Panc1 (cell line): Measurements from ENCODE around the gene RAP1B. TPM values are rescaled to one million over a fixed set of nuclear protein-coding genes. Genes with fewer than 3 reads are reported as not detected.
A peak's percentile ranks its signal among the peaks of the same experiment; 100 is the strongest.

ENCODE experiments used
- ATAC-seq: fragments of 200-7000 bp; cut with Tn5 transposase; 2 replicates; pipeline ENCODE4 v1.9.1; 2020; ENCODE audit warnings: mild to moderate bottlenecking, moderate library complexity
- BruUV-seq: library from RNA; stranded (reverse); fragments of 400-500 nt; replicated peaks from 2 replicates; lab custom pipeline; 2021; lab: Mats Ljungman, UMichigan
- CTCF ChIA-PET: fragments of 300-600 bp; sonication (Branson Sonifier 250); formaldehyde crosslinking; loops from one replicate; lab custom pipeline; 2022; ENCODE audit warnings: antibody characterized with exemption; lab: Charles Lee
- POLR2A ChIA-PET: fragments of 300-600 bp; sonication (Branson Sonifier 250); formaldehyde crosslinking; loops from one replicate; lab custom pipeline; 2022; ENCODE audit warnings: antibody characterized with exemption; lab: Charles Lee
- DNase-seq: peaks from one replicate; pipeline ENCODE4 v3.0.0-alpha.2; 2010; ENCODE audit warnings: low read depth, low spot score
- H3K27ac ChIP-seq: 2 replicates; pipeline ENCODE4 v1.5.1; 2011; ENCODE audit warnings: mild to moderate bottlenecking, low read length, inconsistent platforms
- H3K27me3 ChIP-seq: fragments of 200-500 bp; sonication (Bioruptor generic); 2 replicates; pipeline ENCODE4 v1.6.0; 2014; ENCODE audit warnings: low read length, inconsistent platforms; ENCODE audit not compliant: control insufficient read depth, insufficient read depth
- H3K36me3 ChIP-seq: fragments of 200-500 bp; sonication (Bioruptor generic); 2 replicates; pipeline ENCODE4 v1.5.1; 2014; ENCODE audit warnings: inconsistent platforms, mild to moderate bottlenecking, low read length, moderate library complexity; ENCODE audit not compliant: control insufficient read depth, insufficient read depth
- H3K4me1 ChIP-seq: 2 replicates; pipeline ENCODE4 v1.5.1; 2011; ENCODE audit warnings: inconsistent platforms, mild to moderate bottlenecking, low read length, moderate library complexity; ENCODE audit not compliant: control insufficient read depth, insufficient read depth
- H3K4me3 ChIP-seq, 2 experiments: 2 replicates each; pipeline ENCODE4 v1.5.1; 2011 to 2012; ENCODE audit warnings: low read depth in 2 of 2, low read length in 2 of 2, mild to moderate bottlenecking in 2 of 2, inconsistent platforms in 1 of 2, moderate library complexity in 1 of 2
- H3K9me3 ChIP-seq: fragments of 200-500 bp; sonication (Bioruptor generic); 2 replicates; pipeline ENCODE4 v1.5.1; 2014; ENCODE audit warnings: low read depth, mild to moderate bottlenecking, inconsistent platforms, low read length, moderate library complexity; ENCODE audit not compliant: control insufficient read depth, insufficient read depth
- POLR2AphosphoS5 ChIP-seq: IDR thresholded peaks from 2 replicates; pipeline ENCODE4 v1.6.1; 2012; ENCODE audit warnings: mild to moderate bottlenecking, low read depth, low read length, moderate library complexity
- SIN3A ChIP-seq: IDR thresholded peaks from 2 replicates; pipeline ENCODE4 v1.6.1; 2012; ENCODE audit warnings: low read depth, mild to moderate bottlenecking, low read length, moderate library complexity, borderline replicate concordance; ENCODE audit not compliant: insufficient read depth
- TCF7L2 ChIP-seq: IDR thresholded peaks from 2 replicates; pipeline ENCODE4 v1.6.1; 2011; ENCODE audit warnings: mild to moderate bottlenecking, low read depth, low read length, inconsistent platforms
- in situ Hi-C: cut with HindIII; loops from 2 replicates; pipeline ENCODE4 v1.10.0; 2016; ENCODE audit warnings: low sequenced_read_pairs, low pct_unique_long_range_greater_than_20kb
- intact Hi-C: fragments of 100-400 bp; cut with micrococcal nuclease; formaldehyde crosslinking; loops from one replicate; pipeline ENCODE4 v1.10.0; 2022; ENCODE audit not compliant: unreplicated experiment
- total RNA-seq: library from RNA; stranded (reverse); gene quantifications from one replicate; pipeline ENCODE4 v1.2.1, GENCODE V29; 2021; ENCODE audit not compliant: unreplicated experiment
- TF ChIP-seq, protein P1 (sequence below), 2 experiments: IDR thresholded peaks; 2 replicates each; pipeline ENCODE4 v1.6.1; 2011 to 2012; ENCODE audit warnings: low read depth in 2 of 2, control low read depth in 1 of 2, low read length in 1 of 2, mild to moderate bottlenecking in 1 of 2, moderate library complexity in 1 of 2; ENCODE audit not compliant: insufficient read depth in 1 of 2
- TF ChIP-seq, protein P2 (sequence below): fragments of 450-650 bp; IDR thresholded peaks from 2 replicates; pipeline ENCODE4 v1.5.1; 2017; ENCODE audit warnings: mild to moderate bottlenecking

Gene RAP1B
- total RNA-seq, 1 experiment from 2014 or later: 328 TPM

DNA sequence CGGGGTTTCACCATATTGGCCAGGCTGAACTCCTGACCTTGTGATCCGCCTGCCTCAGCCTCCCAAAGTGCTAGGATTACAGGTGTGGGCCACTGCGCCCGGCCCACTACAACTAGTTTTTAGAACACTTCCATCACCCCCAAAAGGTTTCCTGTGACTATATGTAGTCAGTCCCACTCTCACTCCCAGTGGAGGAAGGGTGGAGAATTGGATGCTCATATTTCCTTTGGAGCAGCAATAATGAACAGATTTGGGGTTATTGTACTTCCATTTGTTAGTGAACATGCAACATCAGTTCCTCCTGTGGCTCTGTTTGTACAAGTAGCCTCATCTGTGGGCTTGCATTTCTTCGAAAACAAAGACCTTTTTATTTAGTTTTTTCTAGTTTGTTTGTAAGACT lies 35.8 kb downstream of the RAP1B start:
- Histone ChIP-seq H3K4me3 (no peak overlapping the region), H3K9me3 (no peaks in the 10 kb centered on the region), H3K27me3 (no peaks in the 10 kb centered on the region), H3K4me1 (peaks cover 43% of the 10 kb centered on the region), H3K27ac (no peak overlapping the region), H3K36me3 (peaks cover 20% of the 10 kb centered on the region)
- ATAC-seq (no peak), DNase-seq (no peak)
- CTCF ChIA-PET: no interaction called here
- in situ Hi-C loops (no loop called here), intact Hi-C loops (no loop called here)
- TF ChIP-seq SIN3A: no peak
- no peak for TF ChIP-seq POLR2AphosphoS5
- TF ChIP-seq, protein P1, sequence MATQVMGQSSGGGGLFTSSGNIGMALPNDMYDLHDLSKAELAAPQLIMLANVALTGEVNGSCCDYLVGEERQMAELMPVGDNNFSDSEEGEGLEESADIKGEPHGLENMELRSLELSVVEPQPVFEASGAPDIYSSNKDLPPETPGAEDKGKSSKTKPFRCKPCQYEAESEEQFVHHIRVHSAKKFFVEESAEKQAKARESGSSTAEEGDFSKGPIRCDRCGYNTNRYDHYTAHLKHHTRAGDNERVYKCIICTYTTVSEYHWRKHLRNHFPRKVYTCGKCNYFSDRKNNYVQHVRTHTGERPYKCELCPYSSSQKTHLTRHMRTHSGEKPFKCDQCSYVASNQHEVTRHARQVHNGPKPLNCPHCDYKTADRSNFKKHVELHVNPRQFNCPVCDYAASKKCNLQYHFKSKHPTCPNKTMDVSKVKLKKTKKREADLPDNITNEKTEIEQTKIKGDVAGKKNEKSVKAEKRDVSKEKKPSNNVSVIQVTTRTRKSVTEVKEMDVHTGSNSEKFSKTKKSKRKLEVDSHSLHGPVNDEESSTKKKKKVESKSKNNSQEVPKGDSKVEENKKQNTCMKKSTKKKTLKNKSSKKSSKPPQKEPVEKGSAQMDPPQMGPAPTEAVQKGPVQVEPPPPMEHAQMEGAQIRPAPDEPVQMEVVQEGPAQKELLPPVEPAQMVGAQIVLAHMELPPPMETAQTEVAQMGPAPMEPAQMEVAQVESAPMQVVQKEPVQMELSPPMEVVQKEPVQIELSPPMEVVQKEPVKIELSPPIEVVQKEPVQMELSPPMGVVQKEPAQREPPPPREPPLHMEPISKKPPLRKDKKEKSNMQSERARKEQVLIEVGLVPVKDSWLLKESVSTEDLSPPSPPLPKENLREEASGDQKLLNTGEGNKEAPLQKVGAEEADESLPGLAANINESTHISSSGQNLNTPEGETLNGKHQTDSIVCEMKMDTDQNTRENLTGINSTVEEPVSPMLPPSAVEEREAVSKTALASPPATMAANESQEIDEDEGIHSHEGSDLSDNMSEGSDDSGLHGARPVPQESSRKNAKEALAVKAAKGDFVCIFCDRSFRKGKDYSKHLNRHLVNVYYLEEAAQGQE (IDR thresholded peaks at IDR 0.05; ENCODE audit: insufficient read depth in 1 of 2, low read depth in 2 of 2, low read length in 1 of 2): no peak
- TF ChIP-seq TCF7L2: no peak
- TF ChIP-seq, protein P2, sequence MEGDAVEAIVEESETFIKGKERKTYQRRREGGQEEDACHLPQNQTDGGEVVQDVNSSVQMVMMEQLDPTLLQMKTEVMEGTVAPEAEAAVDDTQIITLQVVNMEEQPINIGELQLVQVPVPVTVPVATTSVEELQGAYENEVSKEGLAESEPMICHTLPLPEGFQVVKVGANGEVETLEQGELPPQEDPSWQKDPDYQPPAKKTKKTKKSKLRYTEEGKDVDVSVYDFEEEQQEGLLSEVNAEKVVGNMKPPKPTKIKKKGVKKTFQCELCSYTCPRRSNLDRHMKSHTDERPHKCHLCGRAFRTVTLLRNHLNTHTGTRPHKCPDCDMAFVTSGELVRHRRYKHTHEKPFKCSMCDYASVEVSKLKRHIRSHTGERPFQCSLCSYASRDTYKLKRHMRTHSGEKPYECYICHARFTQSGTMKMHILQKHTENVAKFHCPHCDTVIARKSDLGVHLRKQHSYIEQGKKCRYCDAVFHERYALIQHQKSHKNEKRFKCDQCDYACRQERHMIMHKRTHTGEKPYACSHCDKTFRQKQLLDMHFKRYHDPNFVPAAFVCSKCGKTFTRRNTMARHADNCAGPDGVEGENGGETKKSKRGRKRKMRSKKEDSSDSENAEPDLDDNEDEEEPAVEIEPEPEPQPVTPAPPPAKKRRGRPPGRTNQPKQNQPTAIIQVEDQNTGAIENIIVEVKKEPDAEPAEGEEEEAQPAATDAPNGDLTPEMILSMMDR: no peak
- BruUV-seq: no TSS peak
- POLR2A ChIA-PET: interaction anchor here (0.7 kb wide), 1 partner anchor 1292 kb away, joined by 14 read pairs; no protein-coding TSS in a partner anchor

DNA sequence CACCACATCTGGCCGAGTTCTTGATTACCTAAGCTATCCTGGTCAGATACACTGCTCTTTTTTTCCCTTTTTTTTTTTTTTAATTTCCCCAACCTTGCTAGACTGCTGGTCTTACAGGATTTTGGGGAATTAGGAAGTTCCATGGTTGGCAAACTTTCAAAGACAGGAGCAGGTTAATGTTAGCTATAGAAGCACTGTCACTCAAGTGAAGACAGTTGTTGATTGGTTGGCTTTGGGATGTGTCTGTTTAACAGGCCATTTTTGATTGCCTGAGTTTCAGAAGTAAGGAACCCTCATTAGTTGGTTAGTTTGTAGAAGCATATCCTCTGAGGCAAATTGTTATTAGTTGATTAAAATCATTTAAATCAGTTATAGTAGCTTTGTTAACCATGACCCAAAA lies 36.8 kb downstream of the RAP1B start:
- no peak for DNase-seq
- peaks cover 35% of the 10 kb centered on the region for H3K4me1 ChIP-seq
- ChIA-PET CTCF (no interaction called here), POLR2A (no interaction called here)
- H3K27ac ChIP-seq: peak overlapping the region; percentile 55
- H3K9me3 ChIP-seq: no peaks in the 10 kb centered on the region
- H3K36me3 ChIP-seq: peaks cover 22% of the 10 kb centered on the region
- no peak overlapping the region for H3K4me3 ChIP-seq
- intact Hi-C loops (no loop called here), in situ Hi-C loops (no loop called here)
- TF ChIP-seq, protein P1 (IDR thresholded peaks at IDR 0.05; ENCODE audit: insufficient read depth in 1 of 2, low read depth in 2 of 2, low read length in 1 of 2): no peak
- TF ChIP-seq POLR2AphosphoS5 (no peak), TCF7L2 (no peak), SIN3A (no peak)
- TF ChIP-seq, protein P2: no peak
- ATAC-seq: no peak
- no TSS peak for BruUV-seq
- no peaks in the 10 kb centered on the region for H3K27me3 ChIP-seq
